Heart left ventricle (tissue), 16 donors: ENCODE data around the gene ATP11B. TPM values are rescaled to one million over a fixed set of nuclear protein-coding genes. Genes with fewer than 3 reads are reported as not detected.

Source experiments
- ATAC-seq, 4 donors: fragments of 200-7000 bp; cut with Tn5 transposase; one replicate each; pipeline ENCODE4 v1.9.1; 2020 to 2022; ENCODE audit warnings: moderate library complexity in 4 of 4, mild to moderate bottlenecking in 3 of 4, moderate number of reproducible peaks in 1 of 4
- DNase-seq, 5 donors: peaks; one replicate each; pipeline ENCODE4 v3.0.0-alpha.2; 2020
- H3K27ac ChIP-seq, 12 donors: fragments of 200-600 bp; sonication (generic) in 4 of 12; one replicate each; pipeline versions ENCODE4 v1.5.0 to v1.8.0; 2016 to 2022; ENCODE audit warnings: mild to moderate bottlenecking in 2 of 12
- H3K27me3 ChIP-seq, 9 donors: fragments of 200-600 bp; sonication (generic) in 2 of 9; one replicate each; pipeline versions ENCODE4 v1.5.1 to v1.8.0; 2016 to 2022; ENCODE audit warnings: mild to moderate bottlenecking in 3 of 9
- H3K36me3 ChIP-seq, 9 donors: fragments of 200-600 bp; sonication (generic) in 2 of 9; one replicate each; pipeline versions ENCODE4 v1.5.0 to v1.8.0; 2018 to 2022; ENCODE audit warnings: mild to moderate bottlenecking in 2 of 9
- H3K4me1 ChIP-seq, 12 donors: fragments of 200-600 bp; sonication (generic) in 4 of 12; one replicate each; pipeline versions ENCODE4 v1.5.0 to v1.8.0; 2016 to 2022; ENCODE audit warnings: mild to moderate bottlenecking in 3 of 12
- H3K4me3 ChIP-seq, 12 donors: fragments of 200-600 bp; sonication (generic) in 4 of 12; one replicate each; pipeline versions ENCODE4 v1.5.0 to v1.8.0; 2017 to 2022; ENCODE audit warnings: mild to moderate bottlenecking in 9 of 12, moderate library complexity in 4 of 12
- H3K9me3 ChIP-seq, 12 donors: fragments of 200-600 bp; sonication (generic) in 4 of 12; one replicate each; pipeline versions ENCODE4 v1.5.0 to v1.8.0; 2016 to 2022; ENCODE audit warnings: mild to moderate bottlenecking in 1 of 12
- POLR2A ChIP-seq, 2 donors: fragments of 450-650 bp; IDR thresholded peaks; one replicate each; pipeline ENCODE4 v1.6.1; 2017; ENCODE audit warnings: antibody characterized with exemption in 2 of 2, mild to moderate bottlenecking in 2 of 2, moderate library complexity in 2 of 2
- WGBS, 4 donors: extraction: QIAGEN DNeasy Blood & Tissue Kit in 2 of 4; methylation state at CpG; one replicate each; pipeline versions ENCODE4 v1.1.5 to v1.1.7; 2013 to 2018; 5-methylcytosine and 5-hydroxymethylcytosine counted together
- intact Hi-C, 10 donors: fragments of 100-400 bp; cut with DNase I; formaldehyde crosslinking; loops; one replicate each; pipeline versions ENCODE4 v1.11.1 to v1.14.2; 2022
- polyA plus RNA-seq, 2 donors: library from polyadenylated mRNA; stranded (reverse); fragments of 200-250 nt; gene quantifications; one replicate each; pipeline ENCODE4 v1.2.3, GENCODE V29; 2013
- total RNA-seq, 9 donors: library from RNA; depleted of rRNA in 2 of 9; stranded (reverse); fragments of >200 nt in 2 of 9; fragmentation: NEBNext Ultra II Directional in 3 of 9; extraction: Animal tissue kit (Norgen Biotek cat#: 25700) in 3 of 9; gene quantifications; one replicate each; pipeline versions ENCODE4 v1.1.0 to v1.2.4, GENCODE V29; 2016 to 2023
- TF ChIP-seq, protein P1 (sequence below), 12 donors: fragments of 200-600 bp; sonication (generic) in 4 of 12; IDR thresholded peaks; one replicate each; pipeline versions ENCODE4 v1.5.0 to v1.8.0; 2018 to 2022; ENCODE audit warnings: antibody characterized with exemption in 12 of 12, mild to moderate bottlenecking in 5 of 12
- donor health status: ischemic (EF 13 %, LVEDD 7.1; RV severe dilation, severe dysfunction).
- donor health status: healthy with polysubstance abuse.
- donor health status: DM: no; HTN: yes; CAD: no.
- donor health status: DM: no; HTN: no; CAD: no.
- donor health status: ischemic (EF 25% LVEDD 6.9; RV normal size, moderate dysfunction).
- donor health status: ischemic (EF 25% LVEDD 5.7; RV mildly dilated, moderate dysfunction).
- donor health status: healthy.
- donor health status: DM: yes; HTN: yes; CAD: no.
- donor health status: ischemic (EF 35%, LVEDD 5.7; RV mildly dilated, moderate dysfunction).
- donor health status: nonischemic (EF 11% LVEDD 7.7; RV severe dilation, severe dysfunction).
- donor health status: DM: yes; HTN: yes; CAD: no.
- donor health status: PGD.
- donor health status: ischemic (EF 29% LVEDD 5.4; RV normal size, mild dysfunction).
- donor health status: nonischemic (EF 23%, LVEDD 6.1; RV moderate dilation, normal function).

ATP11B gene
- total and polyA plus RNA-seq, 11 donors = 4.9 to 45.6 (median 30.9) TPM

DNA sequence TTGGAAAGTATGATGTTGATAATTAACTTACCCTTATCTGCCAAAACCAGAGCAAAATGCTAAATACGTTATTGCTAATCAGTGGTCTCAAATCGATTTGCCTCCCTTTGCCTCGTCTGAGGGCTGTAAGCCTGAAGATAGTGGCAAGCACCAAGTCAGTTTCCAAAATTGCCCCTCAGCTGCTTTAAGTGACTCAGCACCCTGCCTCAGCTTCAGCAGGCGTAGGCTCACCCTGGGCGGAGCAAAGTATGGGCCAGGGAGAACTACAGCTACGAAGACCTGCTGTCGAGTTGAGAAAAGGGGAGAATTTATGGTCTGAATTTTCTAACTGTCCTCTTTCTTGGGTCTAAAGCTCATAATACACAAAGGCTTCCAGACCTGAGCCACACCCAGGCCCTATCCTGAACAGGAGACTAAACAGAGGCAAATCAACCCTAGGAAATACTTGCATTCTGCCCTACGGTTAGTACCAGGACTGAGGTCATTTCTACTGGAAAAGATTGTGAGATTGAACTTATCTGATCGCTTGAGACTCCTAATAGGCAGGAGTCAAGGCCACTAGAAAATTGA lies 127.3 kb downstream of the ATP11B start:
- intact Hi-C loops = no loop called here
- Histone ChIP-seq H3K36me3 (peaks cover 0 to 24% (median 5%) of the 10 kb centered on the region in 9 donors), H3K27me3 (no peaks in the 10 kb centered on the region), H3K4me3 (no peak overlapping the region), H3K9me3 (peaks cover 0 to 2% (median 0%) of the 10 kb centered on the region in 12 donors), H3K27ac (no peak overlapping the region), H3K4me1 (peaks cover 0 to 18% (median 5%) of the 10 kb centered on the region in 12 donors)
- peak in 2 of 4 donors; percentile 48 to 49 for ATAC-seq
- DNase-seq = no peak
- TF ChIP-seq POLR2A (IDR thresholded peaks at IDR 0.05) = no peak
- TF ChIP-seq, protein P1, sequence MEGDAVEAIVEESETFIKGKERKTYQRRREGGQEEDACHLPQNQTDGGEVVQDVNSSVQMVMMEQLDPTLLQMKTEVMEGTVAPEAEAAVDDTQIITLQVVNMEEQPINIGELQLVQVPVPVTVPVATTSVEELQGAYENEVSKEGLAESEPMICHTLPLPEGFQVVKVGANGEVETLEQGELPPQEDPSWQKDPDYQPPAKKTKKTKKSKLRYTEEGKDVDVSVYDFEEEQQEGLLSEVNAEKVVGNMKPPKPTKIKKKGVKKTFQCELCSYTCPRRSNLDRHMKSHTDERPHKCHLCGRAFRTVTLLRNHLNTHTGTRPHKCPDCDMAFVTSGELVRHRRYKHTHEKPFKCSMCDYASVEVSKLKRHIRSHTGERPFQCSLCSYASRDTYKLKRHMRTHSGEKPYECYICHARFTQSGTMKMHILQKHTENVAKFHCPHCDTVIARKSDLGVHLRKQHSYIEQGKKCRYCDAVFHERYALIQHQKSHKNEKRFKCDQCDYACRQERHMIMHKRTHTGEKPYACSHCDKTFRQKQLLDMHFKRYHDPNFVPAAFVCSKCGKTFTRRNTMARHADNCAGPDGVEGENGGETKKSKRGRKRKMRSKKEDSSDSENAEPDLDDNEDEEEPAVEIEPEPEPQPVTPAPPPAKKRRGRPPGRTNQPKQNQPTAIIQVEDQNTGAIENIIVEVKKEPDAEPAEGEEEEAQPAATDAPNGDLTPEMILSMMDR (IDR thresholded peaks at IDR 0.05) = no peak
- 72 to 82% (median 78%) methylated on average over 9 of the region's 9 CpGs for WGBS, 4 donors

DNA sequence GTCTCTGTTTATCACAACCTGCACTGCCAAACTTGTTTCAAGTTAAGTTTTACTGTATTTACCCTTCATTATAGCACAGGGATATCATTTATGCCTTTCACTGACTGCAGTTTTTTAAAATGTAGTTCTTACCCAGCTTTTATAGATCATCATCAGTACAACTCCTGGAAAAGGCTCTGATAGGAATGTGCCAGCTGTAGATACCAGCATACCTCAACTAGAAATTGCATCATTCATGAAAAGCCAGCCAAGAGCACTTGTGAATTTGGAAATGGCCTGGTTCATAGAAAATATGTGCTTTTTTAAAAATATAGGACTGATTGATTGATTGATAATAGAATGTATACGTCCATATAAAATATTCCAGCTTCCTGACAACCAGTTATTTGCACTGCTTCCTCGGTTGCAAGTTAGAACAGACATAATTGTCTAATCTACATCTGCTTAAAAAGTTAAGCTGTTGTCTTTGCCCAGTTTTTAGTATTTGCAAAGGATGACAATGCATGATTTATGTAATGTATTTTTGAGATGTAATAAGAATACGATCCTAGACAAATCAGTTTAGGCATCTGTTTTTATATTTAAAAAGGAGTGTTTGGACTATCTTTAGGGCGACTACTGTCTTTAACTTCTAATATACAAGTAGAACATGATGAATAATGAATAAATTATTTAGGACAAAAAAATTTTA lies 128.5 kb downstream of the ATP11B start:
- Histone ChIP-seq H3K27me3 (no peaks in the 10 kb centered on the region), H3K36me3 (peaks cover 0 to 19% (median 0%) of the 10 kb centered on the region in 9 donors), H3K4me3 (no peak overlapping the region), H3K27ac (no peak overlapping the region), H3K9me3 (peaks cover 0 to 2% (median 0%) of the 10 kb centered on the region in 12 donors), H3K4me1 (peaks cover 0 to 17% (median 7%) of the 10 kb centered on the region in 12 donors)
- TF ChIP-seq, protein P1 (IDR thresholded peaks at IDR 0.05) = no peak
- TF ChIP-seq POLR2A (IDR thresholded peaks at IDR 0.05) = no peak
- intact Hi-C loops = no loop called here
- DNase-seq (no peak), ATAC-seq (no peak)
- 63 to 68% (median 67%) methylated on average over 4 of the region's 4 CpGs for WGBS, 4 donors

DNA sequence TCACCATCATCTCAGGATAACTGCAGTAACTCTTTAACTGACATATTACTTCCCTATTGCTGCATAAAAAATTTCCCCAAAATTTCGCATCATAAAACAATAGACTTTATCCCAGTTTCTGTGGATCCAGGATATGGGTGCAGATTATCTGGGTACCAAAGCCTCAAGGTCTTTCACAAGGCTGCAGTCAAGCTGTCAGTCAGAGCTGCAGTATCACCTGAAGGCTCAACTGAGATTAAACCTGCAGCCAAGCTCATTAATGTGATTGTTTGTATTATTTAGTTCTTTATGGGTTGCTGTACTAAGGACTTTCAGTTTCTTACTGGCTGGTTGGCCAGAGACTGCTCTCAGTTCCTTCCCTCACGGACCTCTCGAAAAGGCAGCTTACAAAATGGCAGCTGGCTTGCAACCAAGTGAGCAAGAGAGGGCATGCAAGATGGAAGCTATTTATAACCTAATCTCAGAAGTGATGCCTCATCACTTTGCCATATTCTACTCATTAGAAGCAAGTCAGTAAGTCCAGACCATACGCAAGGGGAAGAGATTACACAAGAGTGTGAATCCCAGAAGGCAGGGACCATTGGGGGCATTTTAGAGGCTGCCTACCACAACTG lies 132.1 kb downstream of the ATP11B start:
- ATAC-seq = peak; percentile 79 to 86 (median 84)
- no peak for TF ChIP-seq POLR2A (IDR thresholded peaks at IDR 0.05)
- TF ChIP-seq, protein P1 (IDR thresholded peaks at IDR 0.05) = no peak
- WGBS, 4 donors = 49 to 63% (median 60%) methylated on average over 4 of the region's 4 CpGs
- intact Hi-C loops = no loop called here
- peaks cover 0 to 12% (median 7%) of the 10 kb centered on the region in 12 donors for H3K4me1 ChIP-seq
- H3K36me3 ChIP-seq = peaks cover 0 to 4% (median 0%) of the 10 kb centered on the region in 9 donors
- no peak overlapping the region for H3K4me3 ChIP-seq
- no peaks in the 10 kb centered on the region for H3K27me3 ChIP-seq
- peak in 4 of 5 donors; percentile 30 to 76 (median 61) for DNase-seq
- H3K9me3 ChIP-seq = peaks cover 0 to 2% (median 0%) of the 10 kb centered on the region in 12 donors
- peak overlapping the region in 7 of 12 donors; percentile 11 to 58 (median 33) for H3K27ac ChIP-seq

DNA sequence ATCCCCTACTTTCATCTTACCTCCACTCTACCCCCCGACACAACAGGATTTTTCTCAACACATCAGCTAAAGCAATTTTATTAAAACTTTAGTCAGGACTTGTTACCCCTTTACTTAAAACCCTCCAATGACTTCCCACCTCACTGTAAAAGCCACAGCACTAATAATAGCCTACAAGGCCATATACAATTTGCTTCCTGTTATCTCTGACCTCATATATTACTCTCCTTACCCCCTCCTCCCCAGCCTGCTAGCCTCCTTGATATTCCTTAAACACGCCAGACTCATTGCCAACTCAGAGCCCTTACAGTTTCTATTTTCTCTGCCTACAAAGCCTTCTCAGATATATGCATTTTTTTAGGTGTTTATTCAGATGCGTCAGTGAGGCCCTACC lies 132.6 kb downstream of the ATP11B start:
- 89 to 96% (median 94%) methylated on average over 3 of the region's 3 CpGs for WGBS, 4 donors
- intact Hi-C loops = no loop called here
- peak; percentile 12 to 30 (median 16) for ATAC-seq

More for the DNA sequence above, 132.6 kb downstream of the ATP11B start:
- H3K27ac ChIP-seq = peak overlapping the region in 6 of 12 donors; percentile 11 to 58 (median 30)
- peaks cover 0 to 12% (median 7%) of the 10 kb centered on the region in 12 donors for H3K4me1 ChIP-seq
- TF ChIP-seq POLR2A (IDR thresholded peaks at IDR 0.05) = no peak
- TF ChIP-seq, protein P1 (IDR thresholded peaks at IDR 0.05) = no peak
- H3K4me3 ChIP-seq = no peak overlapping the region
- no peaks in the 10 kb centered on the region for H3K27me3 ChIP-seq
- peaks cover 0 to 3% (median 0%) of the 10 kb centered on the region in 12 donors for H3K9me3 ChIP-seq
- H3K36me3 ChIP-seq = no peaks in the 10 kb centered on the region
- no peak for DNase-seq
